ENCODE data around the gene KIRREL3. TPM values are rescaled to one million over a fixed set of nuclear protein-coding genes. Genes with fewer than 3 reads are reported as not detected.
"Not testable (repeated sequence)": the region's sequence is repeated elsewhere in the genome, so short reads cannot be mapped to it uniquely, and the experiment has no call there.

The KIRREL3 gene
- total RNA-seq, 1 donor from 2014 or later = 0.24 TPM

- ATAC-seq (no peak), DNase-seq (ENCODE audit: missing footprints) (no peak)
- intact Hi-C loops (cut with DNase I) = no loop called here
Observed at GRCh38 chr11:126400019-126400418, 600.6 kb downstream of the KIRREL3 start.

- DNase-seq (ENCODE audit: missing footprints) = no peak
Observed at GRCh38 chr11:126398721-126399120, 601.8 kb downstream of the KIRREL3 start.

GRCh38 chr11:126398296-126398695 lies 602.3 kb downstream of the KIRREL3 start:
- ATAC-seq (no peak), DNase-seq (ENCODE audit: missing footprints) (no peak)
- intact Hi-C loops (cut with DNase I) = no loop called here

More at GRCh38 chr11:126398721-126399120, 601.8 kb downstream of the KIRREL3 start:
- intact Hi-C loops (cut with DNase I) = no loop called here
- no peak for ATAC-seq

- intact Hi-C loops (cut with DNase I) = no loop called here
- DNase-seq (ENCODE audit: missing footprints) (no peak), ATAC-seq (no peak)
Observed at GRCh38 chr11:126396965-126397364, 603.6 kb downstream of the KIRREL3 start.

GRCh38 chr11:126396266-126396665 lies 604.3 kb downstream of the KIRREL3 start:
- DNase-seq (ENCODE audit: missing footprints); intact Hi-C loops (cut with DNase I): not testable (repeated sequence)
- ATAC-seq = peak; percentile 33

- ATAC-seq = peak; percentile 85
- intact Hi-C loops (cut with DNase I) = not testable (repeated sequence)
- DNase-seq (ENCODE audit: missing footprints) = peak; percentile 85
Observed at GRCh38 chr11:126395784-126396183, 604.8 kb downstream of the KIRREL3 start.

GRCh38 chr11:126394634-126395072 lies 605.9 kb downstream of the KIRREL3 start:
- ATAC-seq = peak; percentile 47
- DNase-seq (ENCODE audit: missing footprints) = not testable (repeated sequence)
- intact Hi-C loops (cut with DNase I) = loop anchor here (5.0 kb wide), 2 partner anchors 37 to 77 kb away; partner anchors contain the start of gene ST3GAL4

GRCh38 chr11:126394036-126394435 lies 606.5 kb downstream of the KIRREL3 start:
- DNase-seq (ENCODE audit: missing footprints) (no peak), ATAC-seq (no peak)
- intact Hi-C loops (cut with DNase I) = loop anchor here (5.0 kb wide), 2 partner anchors 37 to 77 kb away; partner anchors contain the start of gene ST3GAL4

GRCh38 chr11:126393143-126393542 lies 607.4 kb downstream of the KIRREL3 start:
- intact Hi-C loops (cut with DNase I) = loop anchor here (5.0 kb wide), 2 partner anchors 36 to 76 kb away; partner anchors contain the start of gene ST3GAL4
- DNase-seq (ENCODE audit: missing footprints) (no peak), ATAC-seq (no peak)

GRCh38 chr11:126392633-126393013 lies 607.9 kb downstream of the KIRREL3 start:
- intact Hi-C loops (cut with DNase I) = loop anchor here (5.0 kb wide), 2 partner anchors 35 to 75 kb away; partner anchors contain the start of gene ST3GAL4
- ATAC-seq = no peak
- DNase-seq (ENCODE audit: missing footprints) = no peak

- DNase-seq (ENCODE audit: missing footprints) = no peak
- peak; percentile 21 for ATAC-seq
- intact Hi-C loops (cut with DNase I) = loop anchor here (5.0 kb wide), 2 partner anchors 35 to 75 kb away; partner anchors contain the start of gene ST3GAL4
Observed at GRCh38 chr11:126391970-126392632, 608.5 kb downstream of the KIRREL3 start.

- ATAC-seq = no peak
- intact Hi-C loops (cut with DNase I) = loop anchor here (5.0 kb wide), 2 partner anchors 34 to 74 kb away; partner anchors contain the start of gene ST3GAL4
Observed at GRCh38 chr11:126391286-126391954, 609.1 kb downstream of the KIRREL3 start.

GRCh38 chr11:126390272-126390867 lies 610.2 kb downstream of the KIRREL3 start:
- DNase-seq (ENCODE audit: missing footprints) (no peak), ATAC-seq (no peak)
- intact Hi-C loops (cut with DNase I) = loop anchor here (5.0 kb wide), 2 partner anchors 33 to 73 kb away; partner anchors contain the start of gene ST3GAL4

More at GRCh38 chr11:126391286-126391954, 609.1 kb downstream of the KIRREL3 start:
- no peak for DNase-seq (ENCODE audit: missing footprints)

GRCh38 chr11:126387857-126388256 lies 612.7 kb downstream of the KIRREL3 start:
- DNase-seq (ENCODE audit: missing footprints) = no peak
- intact Hi-C loops (cut with DNase I) = no loop called here

GRCh38 chr11:126386729-126387071 lies 613.9 kb downstream of the KIRREL3 start:
- intact Hi-C loops (cut with DNase I) = not testable (repeated sequence)
- ATAC-seq (peak; percentile 69), DNase-seq (ENCODE audit: missing footprints) (peak; percentile 80)

More at GRCh38 chr11:126387857-126388256, 612.7 kb downstream of the KIRREL3 start:
- no peak for ATAC-seq

GRCh38 chr11:126385991-126386728 lies 614.4 kb downstream of the KIRREL3 start:
- ATAC-seq (peak; percentile 11), DNase-seq (ENCODE audit: missing footprints) (no peak)
- intact Hi-C loops (cut with DNase I) = no loop called here

GRCh38 chr11:126384449-126385070 lies 616.0 kb downstream of the KIRREL3 start:
- intact Hi-C loops (cut with DNase I) = no loop called here
- ATAC-seq (no peak), DNase-seq (ENCODE audit: missing footprints) (no peak)
